ENCODE data around the gene PRKAG2.
"Not testable (repeated sequence)": the region's sequence is repeated elsewhere in the genome, so short reads cannot be mapped to it uniquely, and the experiment has no call there.

Gene PRKAG2

GRCh38 chr7:151843181-151843580 is 33.7 kb downstream of the PRKAG2 start:
- Histone ChIP-seq H3K4me2 (ENCODE audit: low read length) (no peak overlapping the region), H3K9ac (no peak overlapping the region), H3K36me3 (ENCODE audit: control insufficient read depth, insufficient read depth, low read length) (no peaks in the 10 kb centered on the region), H3K4me3 (ENCODE audit: low read depth, low read length) (no peak overlapping the region), H3K79me2 (peaks cover 2% of the 10 kb centered on the region), H2AFZ (no peak overlapping the region), H3K27me3 (ENCODE audit: control insufficient read depth, insufficient read depth, low read length) (no peaks in the 10 kb centered on the region), H3K4me1 (no peaks in the 10 kb centered on the region), H3K9me3 (ENCODE audit: control insufficient read depth, low read length) (no peaks in the 10 kb centered on the region), H3K27ac (no peak overlapping the region)
- TF ChIP-seq CTCF (IDR thresholded peaks at IDR 0.05), result no peak

- H3K4me3 ChIP-seq (ENCODE audit: low read depth, low read length); H3K36me3 ChIP-seq (ENCODE audit: control insufficient read depth, insufficient read depth, low read length); H3K27me3 ChIP-seq (ENCODE audit: control insufficient read depth, insufficient read depth, low read length); H3K9ac ChIP-seq; H3K79me2 ChIP-seq; H2AFZ ChIP-seq; H3K27ac ChIP-seq; H3K4me2 ChIP-seq (ENCODE audit: low read length); H3K4me1 ChIP-seq; H3K9me3 ChIP-seq (ENCODE audit: control insufficient read depth, low read length): not testable (repeated sequence)
Observed at GRCh38 chr7:151841395-151842051, 35.4 kb downstream of the PRKAG2 start.

GRCh38 chr7:151840088-151840910 is 36.6 kb downstream of the PRKAG2 start:
- no peak overlapping the region for H2AFZ ChIP-seq
- no peak overlapping the region for H3K27ac ChIP-seq
- H3K9ac ChIP-seq, result no peak overlapping the region
- no peak for TF ChIP-seq CTCF (IDR thresholded peaks at IDR 0.05)
- H3K4me2 ChIP-seq (ENCODE audit: low read length), result no peak overlapping the region
- H3K9me3 ChIP-seq (ENCODE audit: control insufficient read depth, low read length), result no peaks in the 10 kb centered on the region
- peaks cover 2% of the 10 kb centered on the region for H3K79me2 ChIP-seq
- no peaks in the 10 kb centered on the region for H3K27me3 ChIP-seq (ENCODE audit: control insufficient read depth, insufficient read depth, low read length)
- H3K36me3 ChIP-seq (ENCODE audit: control insufficient read depth, insufficient read depth, low read length), result no peaks in the 10 kb centered on the region
- H3K4me1 ChIP-seq, result no peaks in the 10 kb centered on the region
- no peak overlapping the region for H3K4me3 ChIP-seq (ENCODE audit: low read depth, low read length)

GRCh38 chr7:151839451-151839921 is 37.4 kb downstream of the PRKAG2 start:
- H3K27ac ChIP-seq, result no peak overlapping the region
- TF ChIP-seq CTCF (IDR thresholded peaks at IDR 0.05), result no peak

DNA sequence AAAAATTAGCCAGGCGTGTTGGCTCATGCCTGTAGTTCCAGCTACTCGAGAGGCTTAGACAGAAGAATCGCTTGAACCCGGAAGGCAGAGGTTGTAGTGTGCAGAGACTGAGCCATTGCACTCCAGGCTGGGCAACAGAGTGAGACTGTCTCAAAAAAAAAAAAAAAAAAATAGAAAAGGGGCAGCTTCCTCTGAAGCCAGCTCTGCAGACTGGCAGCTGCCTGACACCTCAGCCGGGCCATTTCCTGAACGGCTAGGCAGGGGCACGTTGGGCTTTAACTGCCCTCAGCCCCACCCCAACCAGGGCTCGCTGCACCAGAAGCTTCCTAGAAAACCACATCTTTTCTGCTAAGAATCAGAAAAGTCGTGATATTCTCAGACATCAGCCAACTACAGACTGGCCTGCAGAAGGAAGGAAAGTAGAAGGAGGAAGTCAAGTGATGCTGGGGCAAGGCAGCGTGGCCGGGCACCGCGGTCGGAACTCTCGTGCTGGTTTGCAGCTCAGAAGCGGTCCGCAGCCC is 38.0 kb downstream of the PRKAG2 start:
- Histone ChIP-seq H3K27me3 (ENCODE audit: control insufficient read depth, insufficient read depth, low read length) (no peaks in the 10 kb centered on the region), H3K9ac (no peak overlapping the region), H3K9me3 (ENCODE audit: control insufficient read depth, low read length) (no peaks in the 10 kb centered on the region), H3K4me1 (no peaks in the 10 kb centered on the region), H3K79me2 (peaks cover 2% of the 10 kb centered on the region), H3K4me3 (ENCODE audit: low read depth, low read length) (no peak overlapping the region), H2AFZ (no peak overlapping the region), H3K4me2 (ENCODE audit: low read length) (no peak overlapping the region), H3K36me3 (ENCODE audit: control insufficient read depth, insufficient read depth, low read length) (no peaks in the 10 kb centered on the region), H3K27ac (no peak overlapping the region)
- no peak for TF ChIP-seq CTCF (IDR thresholded peaks at IDR 0.05)

More at GRCh38 chr7:151839451-151839921, 37.4 kb downstream of the PRKAG2 start:
- H3K79me2 ChIP-seq, result peaks cover 2% of the 10 kb centered on the region
- no peaks in the 10 kb centered on the region for H3K27me3 ChIP-seq (ENCODE audit: control insufficient read depth, insufficient read depth, low read length)
- no peaks in the 10 kb centered on the region for H3K4me1 ChIP-seq
- no peaks in the 10 kb centered on the region for H3K36me3 ChIP-seq (ENCODE audit: control insufficient read depth, insufficient read depth, low read length)
- no peak overlapping the region for H3K4me2 ChIP-seq (ENCODE audit: low read length)
- no peak overlapping the region for H3K4me3 ChIP-seq (ENCODE audit: low read depth, low read length)
- H2AFZ ChIP-seq, result no peak overlapping the region
- H3K9me3 ChIP-seq (ENCODE audit: control insufficient read depth, low read length), result no peaks in the 10 kb centered on the region
- no peak overlapping the region for H3K9ac ChIP-seq
